GM23248 (cell line): ENCODE results near the gene ARL4C. TPM values are rescaled to one million over a fixed set of nuclear protein-coding genes. Genes with fewer than 3 reads are reported as not detected.
"Not testable (repeated sequence)": the region's sequence is repeated elsewhere in the genome, so short reads cannot be mapped to it uniquely, and the experiment has no call there.

ENCODE experiments used
- DNase-seq: peaks from one replicate; pipeline ENCODE4 v3.0.0-alpha.2; 2015
- H2AFZ ChIP-seq: fragments of 200-600 bp; sonication (generic); 2 replicates; pipeline ENCODE4 v1.6.1; 2016; ENCODE audit warnings: antibody characterized with exemption
- H3F3A ChIP-seq: fragments of 200-600 bp; sonication (generic); 2 replicates; pipeline ENCODE4 v1.6.1; 2016; ENCODE audit warnings: mild to moderate bottlenecking, antibody characterized with exemption, mixed run types; ENCODE audit not compliant: insufficient read depth
- H3K27ac ChIP-seq: fragments of 200-600 bp; sonication (generic); 2 replicates; pipeline ENCODE4 v1.5.1; 2016; ENCODE audit warnings: mild to moderate bottlenecking
- H3K27me3 ChIP-seq: fragments of 200-600 bp; sonication (generic); replicated peaks from 2 replicates; pipeline ENCODE4 v1.6.1; 2016; ENCODE audit warnings: mild to moderate bottlenecking; ENCODE audit not compliant: insufficient read depth
- H3K36me3 ChIP-seq: fragments of 200-600 bp; sonication (generic); 2 replicates; pipeline ENCODE4 v1.6.1; 2016; ENCODE audit warnings: low read depth, mild to moderate bottlenecking
- H3K4me1 ChIP-seq: fragments of 200-600 bp; sonication (generic); 2 replicates; pipeline ENCODE4 v1.6.1; 2016; ENCODE audit warnings: mild to moderate bottlenecking; ENCODE audit not compliant: insufficient read depth
- H3K4me2 ChIP-seq: fragments of 200-600 bp; sonication (generic); one replicate; pipeline ENCODE4 v1.6.1; 2016; ENCODE audit warnings: mild to moderate bottlenecking; ENCODE audit not compliant: unreplicated experiment
- H3K4me3 ChIP-seq: fragments of 200-600 bp; sonication (generic); 2 replicates; pipeline ENCODE4 v1.5.1; 2016; ENCODE audit warnings: mild to moderate bottlenecking
- H3K79me2 ChIP-seq: fragments of 200-600 bp; sonication (generic); 2 replicates; pipeline ENCODE4 v1.6.1; 2016; ENCODE audit warnings: mild to moderate bottlenecking; ENCODE audit not compliant: insufficient read depth
- H3K9ac ChIP-seq: fragments of 200-600 bp; sonication (generic); 2 replicates; pipeline ENCODE4 v1.6.1; 2016; ENCODE audit warnings: mild to moderate bottlenecking
- H3K9me2 ChIP-seq: fragments of 200-600 bp; sonication (generic); 2 replicates; pipeline ENCODE4 v1.6.1; 2016; ENCODE audit warnings: mixed run types, mild to moderate bottlenecking, moderate library complexity; ENCODE audit not compliant: insufficient read depth
- H3K9me3 ChIP-seq: fragments of 200-600 bp; sonication (generic); one replicate; pipeline ENCODE4 v1.6.1; 2017; ENCODE audit warnings: low read depth
- H4K20me1 ChIP-seq: fragments of 200-600 bp; sonication (generic); 2 replicates; pipeline ENCODE4 v1.6.0; 2016; ENCODE audit not compliant: insufficient read depth
- EZH2 ChIP-seq: fragments of 200-600 bp; sonication (generic); IDR thresholded peaks from 2 replicates; pipeline ENCODE4 v1.6.1; 2018; ENCODE audit warnings: antibody characterized with exemption, mild to moderate bottlenecking; ENCODE audit not compliant: insufficient read depth, poor library complexity, severe bottlenecking
- EZH2phosphoT487 ChIP-seq: fragments of 200-600 bp; sonication (generic); IDR thresholded peaks from 2 replicates; pipeline ENCODE4 v1.6.1; 2018; ENCODE audit warnings: antibody characterized with exemption, moderate library complexity, mild to moderate bottlenecking, low read depth; ENCODE audit not compliant: insufficient read depth
- WGBS, 2 experiments: methylation state at CpG; one replicate each; pipeline ENCODE4 v1.1.6; 2015 to 2017; ENCODE audit warnings: low lambda C conversion rate in 2 of 2, low coverage in 1 of 2; ENCODE audit errors: missing lambda C conversion rate in 2 of 2; 5-methylcytosine and 5-hydroxymethylcytosine counted together
- in situ Hi-C: fragments of 300-500 bp; cut with MboI; formaldehyde crosslinking; loops from 2 replicates; pipeline ENCODE4 v1.15.0; 2020
- polyA plus RNA-seq: library from polyadenylated mRNA; unstranded; fragments of >200 nt; fragmentation: Nextera tagmentation; extraction: Ambion mirVana; gene quantifications from 2 replicates; pipeline ENCODE4 v1.2.1, GENCODE V29; 2016
- total RNA-seq: library from RNA; depleted of rRNA; stranded (reverse); fragments of >200 nt; shearing (Covaris generic); gene quantifications from 2 replicates; pipeline ENCODE4 v1.2.3, GENCODE V29; 2014

The ARL4C gene
- total and polyA plus RNA-seq, 2 experiments from 2014 or later: 1.4 to 4.8 TPM

DNA sequence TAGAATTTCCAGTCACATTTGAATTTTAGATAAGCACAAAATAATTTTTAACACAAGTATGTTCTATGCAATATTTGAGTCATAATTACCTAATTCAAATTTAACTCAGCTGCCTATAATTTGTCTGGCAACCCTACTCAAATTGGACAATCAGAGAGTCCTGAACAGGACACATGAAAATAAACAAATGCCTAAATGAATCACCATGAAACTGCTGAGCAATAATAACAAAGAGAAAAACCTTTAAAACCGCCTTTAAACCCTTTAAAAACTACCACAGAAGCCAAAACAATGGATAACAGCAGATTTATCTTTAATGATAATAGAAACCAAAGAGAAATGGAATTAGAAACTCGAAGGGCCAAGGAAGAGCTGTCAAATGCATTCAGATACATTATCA is 39.5 kb downstream of the ARL4C start:
- Histone ChIP-seq H3K27ac (no peak overlapping the region), H3K36me3 (no peaks in the 10 kb centered on the region), H3K9me3 (no peaks in the 10 kb centered on the region), H3K79me2 (no peaks in the 10 kb centered on the region), H3K27me3 (no peaks in the 10 kb centered on the region), H3K4me2 (no peak overlapping the region), H3K9ac (no peak overlapping the region), H2AFZ (no peak overlapping the region), H3K4me1 (peaks cover 5% of the 10 kb centered on the region), H3F3A (peaks cover 11% of the 10 kb centered on the region), H3K4me3 (no peak overlapping the region), H4K20me1 (no peaks in the 10 kb centered on the region), H3K9me2 (no peaks in the 10 kb centered on the region)
- WGBS, 2 experiments: 30 to 41% methylated on average over 2 of the region's 2 CpGs
- TF ChIP-seq EZH2 (no peak), EZH2phosphoT487 (no peak)
- in situ Hi-C loops: no loop called here
- DNase-seq: peak; percentile 33

- H3K9me3 ChIP-seq, H3K36me3 ChIP-seq, H2AFZ ChIP-seq, H4K20me1 ChIP-seq, H3K79me2 ChIP-seq, in situ Hi-C loops, H3K27ac ChIP-seq, H3K9me2 ChIP-seq, DNase-seq, H3K4me2 ChIP-seq, H3K4me3 ChIP-seq, H3K9ac ChIP-seq, H3K27me3 ChIP-seq: not testable (repeated sequence)
- Histone ChIP-seq H3F3A (peaks cover 25% of the 10 kb centered on the region), H3K4me1 (peaks cover 19% of the 10 kb centered on the region)
- 89 to 93% methylated on average over 7 of the region's 7 CpGs for WGBS, 2 experiments
Measured at GRCh38 chr2:234455246-234455645, 41.6 kb downstream of the ARL4C start.

DNA sequence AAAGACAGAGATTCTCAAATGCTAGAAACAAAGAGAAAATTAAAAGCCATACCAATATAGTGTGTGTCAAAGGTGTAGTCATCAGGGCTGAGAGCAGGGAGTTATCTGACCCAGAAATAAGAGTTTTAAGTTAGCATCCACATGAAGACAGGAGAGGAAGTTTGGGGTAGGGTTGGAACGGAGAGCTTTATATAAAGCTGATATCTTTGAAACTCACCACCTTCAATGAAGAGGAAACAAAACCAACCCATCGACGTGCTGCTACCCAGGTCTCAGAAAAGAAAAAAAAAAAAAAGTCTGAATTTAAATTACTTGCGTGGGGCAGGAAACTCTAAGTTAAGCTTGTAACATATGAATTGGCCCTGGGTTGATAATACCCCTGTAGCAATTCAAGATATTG is 42.4 kb downstream of the ARL4C start:
- 73 to 82% methylated on average over 4 of the region's 4 CpGs for WGBS, 2 experiments
- Histone ChIP-seq H3K27me3 (no peaks in the 10 kb centered on the region), H3K79me2 (no peaks in the 10 kb centered on the region), H4K20me1 (no peaks in the 10 kb centered on the region), H3K27ac (no peak overlapping the region), H3K9ac (no peak overlapping the region), H3K36me3 (no peaks in the 10 kb centered on the region), H3K4me2 (no peak overlapping the region), H3F3A (peaks cover 25% of the 10 kb centered on the region), H2AFZ (no peak overlapping the region), H3K9me3 (no peaks in the 10 kb centered on the region), H3K4me1 (peaks cover 19% of the 10 kb centered on the region), H3K4me3 (no peak overlapping the region), H3K9me2 (no peaks in the 10 kb centered on the region)
- TF ChIP-seq EZH2 (no peak), EZH2phosphoT487 (no peak)
- in situ Hi-C loops: no loop called here
- DNase-seq: no peak

GRCh38 chr2:234453216-234453615 is 43.7 kb downstream of the ARL4C start:
- Histone ChIP-seq H3K27me3 (no peaks in the 10 kb centered on the region), H3K9me3 (no peaks in the 10 kb centered on the region), H3K27ac (no peak overlapping the region), H3K36me3 (no peaks in the 10 kb centered on the region), H3K4me1 (peaks cover 22% of the 10 kb centered on the region), H3K4me2 (no peak overlapping the region), H3K9me2 (no peaks in the 10 kb centered on the region), H2AFZ (no peak overlapping the region), H4K20me1 (no peaks in the 10 kb centered on the region), H3K4me3 (no peak overlapping the region), H3F3A (peaks cover 25% of the 10 kb centered on the region), H3K9ac (no peak overlapping the region), H3K79me2 (no peaks in the 10 kb centered on the region)
- TF ChIP-seq EZH2phosphoT487 (no peak), EZH2 (no peak)
- in situ Hi-C loops: no loop called here
- 87 to 90% methylated on average over 5 of the region's 5 CpGs for WGBS, 2 experiments
- DNase-seq: no peak

GRCh38 chr2:234451852-234452625 is 44.8 kb downstream of the ARL4C start:
- H3K27ac ChIP-seq: peak overlapping the region; percentile 94
- H3K9me3 ChIP-seq: no peaks in the 10 kb centered on the region
- H3K36me3 ChIP-seq: no peaks in the 10 kb centered on the region
- TF ChIP-seq EZH2 (no peak), EZH2phosphoT487 (no peak)
- in situ Hi-C loops: no loop called here
- no peaks in the 10 kb centered on the region for H4K20me1 ChIP-seq
- H3K4me1 ChIP-seq: peaks cover 25% of the 10 kb centered on the region
- H3K27me3 ChIP-seq: no peaks in the 10 kb centered on the region
- no peaks in the 10 kb centered on the region for H3K79me2 ChIP-seq
- DNase-seq: peak; percentile 92
- H3K9ac ChIP-seq: peak overlapping the region; percentile 67
- H3K4me2 ChIP-seq: peak overlapping the region; percentile 53
- H3K4me3 ChIP-seq: no peak overlapping the region
- 52 to 57% methylated on average over 4 of the region's 4 CpGs for WGBS, 2 experiments
- no peaks in the 10 kb centered on the region for H3K9me2 ChIP-seq
- H2AFZ ChIP-seq: peak overlapping the region; percentile 61
- H3F3A ChIP-seq: peaks cover 25% of the 10 kb centered on the region
